GM12872 (cell line): ENCODE results near the gene PTDSS2.

ENCODE experiments used
- CTCF ChIP-seq: IDR thresholded peaks from 3 replicates; pipeline ENCODE4 v1.5.1; 2011; ENCODE audit warnings: low read depth, mild to moderate bottlenecking, low read length, moderate library complexity; ENCODE audit not compliant: insufficient read depth

The PTDSS2 gene

GRCh38 chr11:501001-501682, 51.1 kb downstream of the PTDSS2 start:
- TF ChIP-seq CTCF: no peak

- no peak for TF ChIP-seq CTCF
Observed at GRCh38 chr11:501683-502287, 51.7 kb downstream of the PTDSS2 start.

GRCh38 chr11:502288-503178, 52.5 kb downstream of the PTDSS2 start:
- no peak for TF ChIP-seq CTCF

- no peak for TF ChIP-seq CTCF
Observed at GRCh38 chr11:503179-503981, 53.3 kb downstream of the PTDSS2 start.

- no peak for TF ChIP-seq CTCF
Observed at GRCh38 chr11:504053-504993, 54.2 kb downstream of the PTDSS2 start.

- no peak for TF ChIP-seq CTCF
Observed at GRCh38 chr11:504994-505344, 54.9 kb downstream of the PTDSS2 start.
